K562 (cell line): Measurements from ENCODE around the gene INVS. TPM values are rescaled to one million over a fixed set of nuclear protein-coding genes. Genes with fewer than 3 reads are reported as not detected.

Experiments
- ATAC-seq: fragments of 200-7000 bp; cut with Tn5 transposase; 3 replicates; pipeline ENCODE4 v1.9.1; 2020; ENCODE audit warnings: moderate library complexity
- BruUV-seq: library from RNA; stranded (reverse); fragments of 400-500 nt; replicated peaks from 2 replicates; lab custom pipeline; 2021; lab: Mats Ljungman, UMichigan
- CTCF ChIA-PET: fragments of 300-600 bp; formaldehyde crosslinking; extraction: SDS; loops from one replicate; lab custom pipeline; 2021; ENCODE audit warnings: low intra/inter-chr PET ratio; lab: Yijun Ruan, JAX
- POLR2A ChIA-PET: fragments of 300-600, 350-650 bp; sonication (Branson Sonifier 250); formaldehyde crosslinking; extraction: SDS; loops from one replicate; lab custom pipeline; 2021; ENCODE audit warnings: antibody characterized with exemption, inconsistent platforms; lab: Yijun Ruan, JAX
- DNase-seq, 4 experiments: peaks; one replicate each; pipeline versions ENCODE4 v3.0.0 to v3.0.0-alpha.2; 2011 to 2018; ENCODE audit warnings: low spot score in 3 of 4, mixed read lengths in 3 of 4; ENCODE audit errors: extremely low read depth in 1 of 4
- FAIRE-seq: peaks from 2 replicates; lab custom pipeline; 2011; peaks lifted over from hg19 to GRCh38; lab: Jason Lieb, UNC
- H2AFZ ChIP-seq: 2 replicates; pipeline ENCODE4 v1.6.0; 2011; ENCODE audit warnings: low read depth, low read length, control low read depth, inconsistent platforms
- H3K27ac ChIP-seq: fragments of 200-600 bp; 3 replicates; pipeline ENCODE4 v1.8.0; 2011; ENCODE audit warnings: low read depth, mild to moderate bottlenecking, control low read depth, inconsistent platforms, low read length, moderate library complexity, mixed read lengths; ENCODE audit errors: extremely low read depth
- H3K27me3 ChIP-seq, 2 experiments: fragments of 300-600 bp in 1 of 2; 2 replicates in 1 of 2; 3 replicates in 1 of 2; pipeline versions ENCODE4 v1.6.0 to v1.8.0; 2011; ENCODE audit warnings: inconsistent platforms in 2 of 2, low read length in 2 of 2, mild to moderate bottlenecking in 1 of 2, mixed read lengths in 1 of 2, moderate library complexity in 1 of 2; ENCODE audit not compliant: control insufficient read depth in 2 of 2, insufficient read depth in 2 of 2
- H3K36me3 ChIP-seq: fragments of 300-600 bp; 3 replicates; pipeline ENCODE4 v1.8.0; 2011; ENCODE audit warnings: mild to moderate bottlenecking, low read length, inconsistent platforms; ENCODE audit not compliant: control insufficient read depth, insufficient read depth
- H3K4me1 ChIP-seq, 2 experiments: fragments of 200-600 bp in 1 of 2; replicated peaks in 1 of 2; 2 replicates in 1 of 2; 3 replicates in 1 of 2; pipeline versions ENCODE4 v1.5.1 to v1.8.0; 2011; ENCODE audit warnings: inconsistent platforms in 2 of 2, low read length in 2 of 2, mild to moderate bottlenecking in 1 of 2, mixed read lengths in 1 of 2, moderate library complexity in 1 of 2; ENCODE audit not compliant: control insufficient read depth in 2 of 2, insufficient read depth in 2 of 2
- H3K4me2 ChIP-seq: 2 replicates; pipeline ENCODE4 v1.6.1; 2011; ENCODE audit warnings: low read length, control low read depth, inconsistent platforms, mixed read lengths; ENCODE audit not compliant: insufficient read depth
- H3K4me3 ChIP-seq: fragments of 200-600 bp; sonication (generic), shearing (Covaris generic); 2 replicates; pipeline ENCODE4 v1.5.1; 2016; ENCODE audit warnings: control low read depth, inconsistent platforms
- H3K79me2 ChIP-seq: fragments of 200-600 bp; 3 replicates; pipeline ENCODE4 v1.8.0; 2011; ENCODE audit warnings: low read length, inconsistent platforms; ENCODE audit not compliant: control insufficient read depth, insufficient read depth
- H3K9ac ChIP-seq, 2 experiments: 2 replicates each; pipeline versions ENCODE4 v1.6.0 to v1.6.1; 2011; ENCODE audit warnings: low read depth in 2 of 2, low read length in 2 of 2, control low read depth in 1 of 2, inconsistent platforms in 1 of 2, mild to moderate bottlenecking in 1 of 2, mixed read lengths in 1 of 2; ENCODE audit not compliant: insufficient read depth in 1 of 2
- H3K9me1 ChIP-seq: one replicate; pipeline ENCODE4 v1.6.0; 2011; ENCODE audit warnings: inconsistent platforms, mild to moderate bottlenecking, low read length, moderate library complexity; ENCODE audit not compliant: control insufficient read depth, insufficient read depth
- H3K9me3 ChIP-seq: replicated peaks from 2 replicates; pipeline ENCODE4 v1.5.1; 2011; ENCODE audit warnings: low read depth, low read length, inconsistent platforms; ENCODE audit not compliant: control insufficient read depth, insufficient read depth
- H4K20me1 ChIP-seq: replicated peaks from 2 replicates; pipeline ENCODE4 v1.6.1; 2011; ENCODE audit warnings: low read length, inconsistent platforms, mixed read lengths; ENCODE audit not compliant: control insufficient read depth, insufficient read depth
- ASH1L ChIP-seq: fragments of 450-650 bp; IDR thresholded peaks from 2 replicates; pipeline ENCODE4 v1.6.1; 2018; ENCODE audit warnings: borderline replicate concordance, mild to moderate bottlenecking, low read depth; ENCODE audit not compliant: partially characterized antibody
- C11orf30 ChIP-seq: fragments of 450-650 bp; IDR thresholded peaks from 2 replicates; pipeline ENCODE4 v1.6.1; 2016; ENCODE audit warnings: low read depth, mild to moderate bottlenecking
- ELF2 ChIP-seq: fragments of 250-450 bp; sonication (Bioruptor Pico); IDR thresholded peaks from 2 replicates; pipeline ENCODE4 v1.5.0; 2021; ENCODE audit warnings: mild to moderate bottlenecking
- EWSR1 ChIP-seq: fragments of 450-650 bp; IDR thresholded peaks from 2 replicates; pipeline ENCODE4 v1.6.1; 2018; ENCODE audit warnings: borderline replicate concordance, mild to moderate bottlenecking, low read depth, moderate library complexity; ENCODE audit not compliant: partially characterized antibody
- NUFIP1 ChIP-seq: fragments of 450-650 bp; IDR thresholded peaks from 2 replicates; pipeline ENCODE4 v1.6.1; 2018; ENCODE audit not compliant: partially characterized antibody
- POLR2AphosphoS2 ChIP-seq: IDR thresholded peaks from 2 replicates; pipeline ENCODE4 v1.6.1; 2012; ENCODE audit warnings: low read length, improper control_type of control experiment
- PYGO2 ChIP-seq: fragments of 450-650 bp; IDR thresholded peaks from 2 replicates; pipeline ENCODE4 v1.6.1; 2016; ENCODE audit warnings: mild to moderate bottlenecking, missing genetic modification characterization, moderate library complexity, missing compliant biosample characterization
- RB1 ChIP-seq: fragments of 450-650 bp; IDR thresholded peaks from 2 replicates; pipeline ENCODE4 v1.6.1; 2017; ENCODE audit warnings: low read depth, mild to moderate bottlenecking
- SMAD4 ChIP-seq: fragments of 250-450 bp; sonication (Bioruptor Pico); conservative IDR thresholded peaks from 2 replicates; pipeline ENCODE4 v1.8.0; 2021; ENCODE audit warnings: inconsistent platforms, mild to moderate bottlenecking, moderate library complexity
- SP1 ChIP-seq: sonication (generic); formaldehyde crosslinking; IDR thresholded peaks from 2 replicates; pipeline ENCODE4 v1.8.1; 2022; ENCODE audit warnings: mild to moderate bottlenecking, missing genetic modification reagents
- TOE1 ChIP-seq, 2 experiments: fragments of 450-650 bp in 1 of 2; sonication (generic) in 1 of 2; formaldehyde crosslinking in 1 of 2; IDR thresholded peaks; 2 replicates each; pipeline versions ENCODE4 v1.7.1 to v1.8.0; 2016 to 2022; ENCODE audit warnings: borderline replicate concordance in 2 of 2, mild to moderate bottlenecking in 2 of 2, antibody characterized with exemption in 1 of 2, inconsistent platforms in 1 of 2, low read depth in 1 of 2, missing genetic modification reagents in 1 of 2, moderate library complexity in 1 of 2
- ZNF77 ChIP-seq: fragments of 250-450 bp; sonication (Bioruptor Pico); IDR thresholded peaks from 2 replicates; pipeline ENCODE4 v1.5.0; 2020
- WGBS: fragments of 100-300 bp; shearing (Covaris generic); methylation state at CpG from one replicate; pipeline ENCODE4 v1.1.6; 2016; ENCODE audit warnings: low coverage, mixed read lengths; ENCODE audit not compliant: insufficient coverage; ENCODE audit errors: missing lambda C conversion rate; 5-methylcytosine and 5-hydroxymethylcytosine counted together
- in situ Hi-C: fragments of 300-500 bp; cut with MboI; formaldehyde crosslinking; loops from 4 replicates; pipeline ENCODE4 v1.15.0; 2018; ENCODE audit warnings: inconsistent platforms, mixed read lengths
- intact Hi-C: fragments of 100-400 bp; cut with micrococcal nuclease; formaldehyde crosslinking; loops from 2 replicates; pipeline ENCODE4 v1.14.2; 2022
- polyA plus RNA-seq, 8 experiments: library from polyadenylated mRNA; depleted of rRNA in 4 of 8; stranded (reverse) in 5 of 8; unstranded in 3 of 8; fragments of >200 nt; fragmentation: Nextera tagmentation in 2 of 8; fragmentation: Illumina TruSeq in 1 of 8; extraction: Ambion mirVana in 2 of 8; extraction: Trizol in 1 of 8; gene quantifications; 2 replicates each; pipeline versions ENCODE4 v1.2.1 to v1.2.3, GENCODE V29; 2011 to 2014; ENCODE audit warnings: inconsistent platforms in 1 of 8, missing spikeins in 1 of 8
- total RNA-seq, 7 experiments: library from RNA; depleted of rRNA in 6 of 7; stranded (reverse); fragments of >200 nt in 6 of 7; fragmentation: Illumina TruSeq in 2 of 7; extraction: Trizol in 2 of 7; gene quantifications; 2 replicates each; pipeline versions ENCODE4 v1.2.1 to v1.2.3, GENCODE V29; 2011 to 2021; ENCODE audit warnings: low replicate concordance in 1 of 7
- TF ChIP-seq, protein P1 (sequence below): sonication (generic); formaldehyde crosslinking; IDR thresholded peaks from 2 replicates; pipeline ENCODE4 v1.8.1; 2023; ENCODE audit warnings: mild to moderate bottlenecking, missing genetic modification reagents
- TF ChIP-seq, protein P2 (sequence below): fragments of 450-650 bp; IDR thresholded peaks from 2 replicates; pipeline ENCODE4 v1.6.1; 2016; ENCODE audit warnings: borderline replicate concordance
- TF ChIP-seq, protein P3 (sequence below): fragments of 450-650 bp; formaldehyde crosslinking; conservative IDR thresholded peaks from 2 replicates; pipeline ENCODE4 v1.4.0; 2022; ENCODE audit warnings: mild to moderate bottlenecking, missing genetic modification characterization
- TF ChIP-seq, protein P4 (sequence below): fragments of 450-650 bp; IDR thresholded peaks from 2 replicates; pipeline ENCODE4 v1.6.1; 2016; ENCODE audit warnings: missing biosample characterization, missing genetic modification characterization

The INVS gene
- total and polyA plus RNA-seq, 9 of the 15 experiments (the other 6 are each of a cell fraction or from before 2014, with no cell fraction given), result 0.77 to 18.5 (median 10.0) TPM

DNA sequence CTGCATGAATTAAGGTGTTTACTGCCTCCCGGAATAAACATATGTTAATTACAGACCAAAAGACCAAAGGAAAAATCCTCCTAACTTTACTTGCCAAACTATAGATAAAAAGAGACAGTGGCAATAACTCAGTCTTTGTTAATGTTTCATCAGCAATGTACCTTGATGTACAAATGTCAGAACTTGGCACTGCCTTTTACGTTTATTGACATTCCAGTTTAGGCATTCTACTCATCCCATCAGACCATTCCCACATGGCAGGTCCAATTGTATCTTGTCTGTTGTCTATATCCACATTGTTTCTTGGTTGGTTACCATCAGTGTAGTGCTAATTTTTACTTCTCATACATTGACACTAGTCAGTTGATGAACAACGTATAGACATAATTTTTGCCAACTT is 168.2 kb downstream of the INVS start:
- no peak overlapping the region for H3K9ac ChIP-seq
- no peaks in the 10 kb centered on the region for H3K4me1 ChIP-seq
- intact Hi-C loops, result no loop called here
- no peaks in the 10 kb centered on the region for H3K9me3 ChIP-seq
- no peak for DNase-seq
- H3K27ac ChIP-seq, result no peak overlapping the region
- no peak overlapping the region for H2AFZ ChIP-seq
- no peak overlapping the region for H3K4me3 ChIP-seq
- in situ Hi-C loops, result no loop called here
- H4K20me1 ChIP-seq, result no peaks in the 10 kb centered on the region
- H3K4me2 ChIP-seq, result no peak overlapping the region
- POLR2A ChIA-PET, result interaction anchor here (0.6 kb wide), 1 partner anchor 412 kb away, joined by 4 read pairs; no protein-coding TSS in a partner anchor
- no peak for FAIRE-seq
- peaks cover 10% of the 10 kb centered on the region; the same call in 1 of the 3 replicates for H3K36me3 ChIP-seq
- ATAC-seq, result no peak
- no peaks in the 10 kb centered on the region for H3K79me2 ChIP-seq
- no peaks in the 10 kb centered on the region for H3K27me3 ChIP-seq
- no peaks in the 10 kb centered on the region for H3K9me1 ChIP-seq
- CTCF ChIA-PET, result no interaction called here
- no TSS peak for BruUV-seq
- WGBS, result 91% methylated on average over 3 of the region's 3 CpGs
- TF ChIP-seq, protein P1, sequence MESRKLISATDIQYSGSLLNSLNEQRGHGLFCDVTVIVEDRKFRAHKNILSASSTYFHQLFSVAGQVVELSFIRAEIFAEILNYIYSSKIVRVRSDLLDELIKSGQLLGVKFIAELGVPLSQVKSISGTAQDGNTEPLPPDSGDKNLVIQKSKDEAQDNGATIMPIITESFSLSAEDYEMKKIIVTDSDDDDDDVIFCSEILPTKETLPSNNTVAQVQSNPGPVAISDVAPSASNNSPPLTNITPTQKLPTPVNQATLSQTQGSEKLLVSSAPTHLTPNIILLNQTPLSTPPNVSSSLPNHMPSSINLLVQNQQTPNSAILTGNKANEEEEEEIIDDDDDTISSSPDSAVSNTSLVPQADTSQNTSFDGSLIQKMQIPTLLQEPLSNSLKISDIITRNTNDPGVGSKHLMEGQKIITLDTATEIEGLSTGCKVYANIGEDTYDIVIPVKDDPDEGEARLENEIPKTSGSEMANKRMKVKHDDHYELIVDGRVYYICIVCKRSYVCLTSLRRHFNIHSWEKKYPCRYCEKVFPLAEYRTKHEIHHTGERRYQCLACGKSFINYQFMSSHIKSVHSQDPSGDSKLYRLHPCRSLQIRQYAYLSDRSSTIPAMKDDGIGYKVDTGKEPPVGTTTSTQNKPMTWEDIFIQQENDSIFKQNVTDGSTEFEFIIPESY (CRISPR knock-in tag), result no peak
- TF ChIP-seq PYGO2 (tag) (no peak), EWSR1 (no peak), ZNF77 (CRISPR knock-in tag) (no peak), ASH1L (no peak), SP1 (CRISPR knock-in tag) (no peak), C11orf30 (no peak), NUFIP1 (no peak), POLR2AphosphoS2 (no peak), RB1 (no peak), SMAD4 (no peak), TOE1 (IDR thresholded peaks at IDR 0.05; ENCODE audit: borderline replicate concordance) (no peak), TOE1 (CRISPR knock-in tag; IDR thresholded peaks at IDR 0.05; ENCODE audit: borderline replicate concordance, low read depth) (no peak), ELF2 (CRISPR knock-in tag) (no peak)
- TF ChIP-seq, protein P2, sequence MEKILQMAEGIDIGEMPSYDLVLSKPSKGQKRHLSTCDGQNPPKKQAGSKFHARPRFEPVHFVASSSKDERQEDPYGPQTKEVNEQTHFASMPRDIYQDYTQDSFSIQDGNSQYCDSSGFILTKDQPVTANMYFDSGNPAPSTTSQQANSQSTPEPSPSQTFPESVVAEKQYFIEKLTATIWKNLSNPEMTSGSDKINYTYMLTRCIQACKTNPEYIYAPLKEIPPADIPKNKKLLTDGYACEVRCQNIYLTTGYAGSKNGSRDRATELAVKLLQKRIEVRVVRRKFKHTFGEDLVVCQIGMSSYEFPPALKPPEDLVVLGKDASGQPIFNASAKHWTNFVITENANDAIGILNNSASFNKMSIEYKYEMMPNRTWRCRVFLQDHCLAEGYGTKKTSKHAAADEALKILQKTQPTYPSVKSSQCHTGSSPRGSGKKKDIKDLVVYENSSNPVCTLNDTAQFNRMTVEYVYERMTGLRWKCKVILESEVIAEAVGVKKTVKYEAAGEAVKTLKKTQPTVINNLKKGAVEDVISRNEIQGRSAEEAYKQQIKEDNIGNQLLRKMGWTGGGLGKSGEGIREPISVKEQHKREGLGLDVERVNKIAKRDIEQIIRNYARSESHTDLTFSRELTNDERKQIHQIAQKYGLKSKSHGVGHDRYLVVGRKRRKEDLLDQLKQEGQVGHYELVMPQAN, result no peak
- TF ChIP-seq, protein P3, sequence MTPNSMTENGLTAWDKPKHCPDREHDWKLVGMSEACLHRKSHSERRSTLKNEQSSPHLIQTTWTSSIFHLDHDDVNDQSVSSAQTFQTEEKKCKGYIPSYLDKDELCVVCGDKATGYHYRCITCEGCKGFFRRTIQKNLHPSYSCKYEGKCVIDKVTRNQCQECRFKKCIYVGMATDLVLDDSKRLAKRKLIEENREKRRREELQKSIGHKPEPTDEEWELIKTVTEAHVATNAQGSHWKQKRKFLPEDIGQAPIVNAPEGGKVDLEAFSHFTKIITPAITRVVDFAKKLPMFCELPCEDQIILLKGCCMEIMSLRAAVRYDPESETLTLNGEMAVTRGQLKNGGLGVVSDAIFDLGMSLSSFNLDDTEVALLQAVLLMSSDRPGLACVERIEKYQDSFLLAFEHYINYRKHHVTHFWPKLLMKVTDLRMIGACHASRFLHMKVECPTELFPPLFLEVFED, result no peak
- TF ChIP-seq, protein P4, sequence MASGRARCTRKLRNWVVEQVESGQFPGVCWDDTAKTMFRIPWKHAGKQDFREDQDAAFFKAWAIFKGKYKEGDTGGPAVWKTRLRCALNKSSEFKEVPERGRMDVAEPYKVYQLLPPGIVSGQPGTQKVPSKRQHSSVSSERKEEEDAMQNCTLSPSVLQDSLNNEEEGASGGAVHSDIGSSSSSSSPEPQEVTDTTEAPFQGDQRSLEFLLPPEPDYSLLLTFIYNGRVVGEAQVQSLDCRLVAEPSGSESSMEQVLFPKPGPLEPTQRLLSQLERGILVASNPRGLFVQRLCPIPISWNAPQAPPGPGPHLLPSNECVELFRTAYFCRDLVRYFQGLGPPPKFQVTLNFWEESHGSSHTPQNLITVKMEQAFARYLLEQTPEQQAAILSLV, result no peak
